Stimulated activated CD8-positive, alpha-beta memory T cell treated with anti-CD3 and anti-CD28 coated beads, Interleukin-4, amount 100 ng/mL, for 1 hour (primary cell): ENCODE data around the gene SESTD1.
"Not testable (repeated sequence)": the region's sequence is repeated elsewhere in the genome, so short reads cannot be mapped to it uniquely, and the experiment has no call there.

Experiments used
- DNase-seq, 2 donors: peaks; one replicate each; pipeline ENCODE4 v3.0.0-alpha.2; 2020; ENCODE audit warnings: low read depth in 2 of 2, low spot score in 1 of 2

The SESTD1 gene

GRCh38 chr2:179107737-179108136, 156.9 kb downstream of the SESTD1 start:
- DNase-seq: no peak

- no peak for DNase-seq
Observed at GRCh38 chr2:179106676-179107428, 157.8 kb downstream of the SESTD1 start.

- no peak for DNase-seq
Observed at GRCh38 chr2:179106342-179106675, 158.3 kb downstream of the SESTD1 start.

GRCh38 chr2:179104736-179105135, 159.9 kb downstream of the SESTD1 start:
- DNase-seq: no peak

GRCh38 chr2:179098080-179098689, 166.4 kb downstream of the SESTD1 start:
- no peak for DNase-seq

- DNase-seq: no peak
Observed at GRCh38 chr2:179097131-179097530, 167.5 kb downstream of the SESTD1 start.

- DNase-seq: no peak
Observed at GRCh38 chr2:179096090-179096489, 168.5 kb downstream of the SESTD1 start.

GRCh38 chr2:179092912-179093311, 171.7 kb downstream of the SESTD1 start:
- not testable (repeated sequence) for DNase-seq

- DNase-seq: no peak
Observed at GRCh38 chr2:179082697-179083096, 181.9 kb downstream of the SESTD1 start.

- no peak for DNase-seq
Observed at GRCh38 chr2:179081954-179082353, 182.7 kb downstream of the SESTD1 start.

- DNase-seq: no peak
Observed at GRCh38 chr2:179072527-179072926, 192.1 kb downstream of the SESTD1 start.

- DNase-seq: no peak
Observed at GRCh38 chr2:179071810-179072355, 192.7 kb downstream of the SESTD1 start.

- no peak for DNase-seq
Observed at GRCh38 chr2:179070895-179071294, 193.7 kb downstream of the SESTD1 start.

GRCh38 chr2:179069685-179070084, 194.9 kb downstream of the SESTD1 start:
- no peak for DNase-seq

GRCh38 chr2:179068991-179069643, 195.5 kb downstream of the SESTD1 start:
- no peak for DNase-seq

GRCh38 chr2:179059026-179059700, 205.5 kb downstream of the SESTD1 start:
- DNase-seq: no peak

- no peak for DNase-seq
Observed at GRCh38 chr2:179057737-179058136, 206.9 kb downstream of the SESTD1 start.

GRCh38 chr2:179053568-179053967, 211.1 kb downstream of the SESTD1 start:
- not testable (repeated sequence) for DNase-seq
